Mammary epithelial cell (primary cell): ENCODE measurements around the gene HIVEP2.

Experiments
- CTCF ChIP-seq, 2 donors: IDR thresholded peaks in 1 of 2; conservative IDR thresholded peaks in 1 of 2; 2 replicates each; pipeline ENCODE4 v1.5.1; 2011 to 2012; ENCODE audit warnings: inconsistent platforms in 2 of 2, low read length in 2 of 2, mild to moderate bottlenecking in 2 of 2, control low read depth in 1 of 2, low read depth in 1 of 2; ENCODE audit not compliant: insufficient read depth in 1 of 2; ENCODE audit errors: extremely low read depth in 1 of 2
- EZH2 ChIP-seq: IDR thresholded peaks from 2 replicates; pipeline ENCODE4 v1.6.1; 2012; ENCODE audit warnings: low read length, inconsistent platforms, borderline replicate concordance

- no peak for TF ChIP-seq CTCF (conservative IDR thresholded peaks at IDR 0.05 in 1 of 2, IDR thresholded peaks at IDR 0.05 in 1 of 2; ENCODE audit: extremely low read depth in 1 of 2, insufficient read depth in 1 of 2, low read depth in 1 of 2, low read length in 2 of 2)
- TF ChIP-seq EZH2, result no peak
Observed at GRCh38 chr6:142857796-142858555, 87.0 kb downstream of the HIVEP2 start.
